Testis (tissue), 3 donors: ENCODE data around the gene ATOH8. TPM values are rescaled to one million over a fixed set of nuclear protein-coding genes. Genes with fewer than 3 reads are reported as not detected.
A peak's percentile ranks its signal among the peaks of the same experiment; 100 is the strongest.

Experiments
- DNase-seq: peaks from one replicate; pipeline ENCODE4 v3.0.0-alpha.2; 2019
- H3K27ac ChIP-seq, 2 donors: fragments of 200-600 bp; sonication (generic); one replicate each; pipeline ENCODE4 v1.5.1; 2019
- H3K27me3 ChIP-seq: fragments of 200-600 bp; sonication (generic); one replicate; pipeline ENCODE4 v1.5.1; 2019
- H3K36me3 ChIP-seq: fragments of 200-600 bp; sonication (generic); one replicate; pipeline ENCODE4 v1.5.1; 2017; ENCODE audit warnings: low read depth; ENCODE audit errors: missing control alignments
- H3K4me1 ChIP-seq: fragments of 200-600 bp; sonication (generic); one replicate; pipeline ENCODE4 v1.5.1; 2019
- H3K4me3 ChIP-seq, 2 donors: fragments of 200-600 bp; sonication (generic); one replicate each; pipeline ENCODE4 v1.5.1; 2017 to 2019
- H3K9me3 ChIP-seq: fragments of 200-600 bp; sonication (generic); one replicate; pipeline ENCODE4 v1.5.1; 2017
- POLR2A ChIP-seq: fragments of 450-650 bp; IDR thresholded peaks from one replicate; pipeline ENCODE4 v1.6.1; 2017; ENCODE audit warnings: antibody characterized with exemption, mild to moderate bottlenecking, moderate library complexity
- WGBS, 2 donors: methylation state at CpG; one replicate each; pipeline ENCODE4 v1.1.5; 2018; 5-methylcytosine and 5-hydroxymethylcytosine counted together
- intact Hi-C: fragments of 100-400 bp; cut with DNase I; formaldehyde crosslinking; loops from one replicate; pipeline ENCODE4 v1.15.1; 2023; ENCODE audit warnings: low total_unique reads
- polyA plus RNA-seq: library from polyadenylated mRNA; stranded (reverse); fragments of 350-450 nt; fragmentation: Illumina TruSeq; extraction: RNeasy Lipid Tissue Mini Kit (QIAGEN cat#74804); gene quantifications from one replicate; pipeline ENCODE4 v1.2.3, GENCODE V29; 2014; ENCODE audit warnings: low read depth, low replicate concordance; ENCODE audit not compliant: insufficient read depth
- total RNA-seq, 2 donors: library from RNA; depleted of rRNA; stranded (reverse); fragments of >200 nt; gene quantifications; one replicate each; pipeline ENCODE4 v1.2.3, GENCODE V29; 2016
- TF ChIP-seq, protein P1 (sequence below), 3 experiments: fragments of 450-650 bp in 2 of 3; fragments of 200-600 bp in 1 of 3; sonication (generic) in 1 of 3; IDR thresholded peaks; one replicate each; pipeline ENCODE4 v1.5.1; 2016 to 2019; ENCODE audit warnings: antibody characterized with exemption in 3 of 3, mild to moderate bottlenecking in 2 of 3, moderate library complexity in 1 of 3

The ATOH8 gene
- total and polyA plus RNA-seq, 3 donors from 2014 or later, result 13.5 to 16.8 (median 14.2) TPM

DNA sequence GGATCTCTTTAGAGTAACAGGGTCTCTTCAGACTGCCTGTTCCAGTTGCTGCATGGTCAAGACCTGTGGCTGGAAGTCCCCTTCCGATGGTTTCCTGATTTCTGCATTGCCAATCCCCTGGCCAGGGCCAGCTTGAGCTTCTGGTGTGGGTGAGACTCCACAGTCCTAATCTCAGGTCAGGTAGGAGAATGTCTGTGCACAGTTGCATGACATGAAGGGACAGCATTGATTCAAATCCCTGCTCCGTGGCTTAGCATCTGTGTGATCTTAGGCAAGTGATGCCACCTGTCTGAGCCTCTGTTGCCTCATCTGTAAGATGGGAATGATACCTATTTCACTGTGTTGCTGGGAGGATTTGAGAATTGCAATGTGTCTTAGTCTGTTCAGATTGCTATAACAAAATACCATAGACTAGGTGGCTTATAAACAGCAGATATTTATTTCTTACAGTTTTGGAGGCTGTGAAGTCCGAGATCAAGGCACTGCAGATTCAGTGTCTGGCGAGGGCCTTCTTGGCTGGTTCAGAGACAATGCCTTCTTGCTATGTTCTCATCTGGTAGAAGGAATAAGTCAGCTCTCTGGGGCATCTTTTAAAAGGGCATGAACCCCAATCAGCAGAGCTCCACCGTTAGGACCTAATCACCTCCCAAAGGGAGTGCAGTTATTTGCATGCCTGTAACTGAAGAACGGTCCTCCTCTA, 66.2 kb downstream of the ATOH8 start:
- TF ChIP-seq POLR2A, result no peak
- TF ChIP-seq, protein P1, sequence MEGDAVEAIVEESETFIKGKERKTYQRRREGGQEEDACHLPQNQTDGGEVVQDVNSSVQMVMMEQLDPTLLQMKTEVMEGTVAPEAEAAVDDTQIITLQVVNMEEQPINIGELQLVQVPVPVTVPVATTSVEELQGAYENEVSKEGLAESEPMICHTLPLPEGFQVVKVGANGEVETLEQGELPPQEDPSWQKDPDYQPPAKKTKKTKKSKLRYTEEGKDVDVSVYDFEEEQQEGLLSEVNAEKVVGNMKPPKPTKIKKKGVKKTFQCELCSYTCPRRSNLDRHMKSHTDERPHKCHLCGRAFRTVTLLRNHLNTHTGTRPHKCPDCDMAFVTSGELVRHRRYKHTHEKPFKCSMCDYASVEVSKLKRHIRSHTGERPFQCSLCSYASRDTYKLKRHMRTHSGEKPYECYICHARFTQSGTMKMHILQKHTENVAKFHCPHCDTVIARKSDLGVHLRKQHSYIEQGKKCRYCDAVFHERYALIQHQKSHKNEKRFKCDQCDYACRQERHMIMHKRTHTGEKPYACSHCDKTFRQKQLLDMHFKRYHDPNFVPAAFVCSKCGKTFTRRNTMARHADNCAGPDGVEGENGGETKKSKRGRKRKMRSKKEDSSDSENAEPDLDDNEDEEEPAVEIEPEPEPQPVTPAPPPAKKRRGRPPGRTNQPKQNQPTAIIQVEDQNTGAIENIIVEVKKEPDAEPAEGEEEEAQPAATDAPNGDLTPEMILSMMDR (IDR thresholded peaks at IDR 0.05), result no peak

DNA sequence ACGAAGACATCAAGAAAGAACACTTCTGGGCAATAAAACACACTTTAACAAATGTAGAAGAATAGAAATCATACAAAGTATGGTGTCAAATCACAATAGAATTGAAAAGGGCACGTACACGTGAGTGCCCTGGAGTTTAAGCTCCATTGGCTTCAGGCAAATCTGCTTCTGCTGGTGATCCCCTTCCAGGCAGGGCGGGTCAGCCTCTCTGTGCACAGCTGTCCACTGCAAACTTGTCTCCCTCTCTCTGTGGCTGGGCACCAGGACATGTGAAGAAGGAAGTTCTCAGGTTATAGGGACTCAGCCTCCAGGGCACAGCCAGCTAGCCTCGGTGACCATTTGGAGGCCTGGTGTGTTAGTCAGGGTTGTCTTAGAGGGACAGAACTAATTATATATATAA, 69.0 kb downstream of the ATOH8 start:
- Histone ChIP-seq H3K9me3 (no peaks in the 10 kb centered on the region), H3K36me3 (no peaks in the 10 kb centered on the region), H3K4me3 (no peak overlapping the region), H3K27me3 (no peaks in the 10 kb centered on the region), H3K4me1 (no peaks in the 10 kb centered on the region), H3K27ac (no peak overlapping the region)
- intact Hi-C loops, result no loop called here
- 85 to 88% methylated on average over 5 of the region's 5 CpGs for WGBS, 2 donors
- TF ChIP-seq, protein P1 (IDR thresholded peaks at IDR 0.05), result no peak
- no peak for TF ChIP-seq POLR2A
- no peak for DNase-seq

More for the DNA sequence above, 66.2 kb downstream of the ATOH8 start:
- Histone ChIP-seq H3K9me3 (no peaks in the 10 kb centered on the region), H3K36me3 (no peaks in the 10 kb centered on the region), H3K4me3 (no peak overlapping the region), H3K27ac (no peak overlapping the region), H3K4me1 (no peaks in the 10 kb centered on the region), H3K27me3 (no peaks in the 10 kb centered on the region)
- DNase-seq, result no peak
- intact Hi-C loops, result no loop called here
- WGBS, 2 donors, result 74 to 81% methylated on average over 6 of the region's 6 CpGs

DNA sequence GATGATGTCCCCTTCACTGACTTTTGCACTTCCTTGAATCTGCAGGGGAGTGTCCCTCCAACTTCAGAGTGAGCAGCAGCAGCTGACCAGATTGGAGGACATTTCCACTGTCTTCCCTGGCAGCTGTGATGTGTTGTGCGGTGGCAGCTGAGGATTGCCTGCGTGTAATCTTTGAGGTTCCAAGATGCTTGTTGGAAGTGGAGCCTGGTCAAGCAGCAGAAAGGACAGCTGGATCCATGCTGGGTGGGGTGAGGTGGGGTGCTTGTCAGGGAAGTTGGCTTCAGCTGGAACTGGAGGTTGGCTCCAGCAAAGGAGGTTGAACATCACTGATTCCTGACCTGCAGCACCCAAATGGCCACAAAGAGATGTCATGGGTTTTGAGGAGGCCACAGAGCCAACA, 70.2 kb downstream of the ATOH8 start:
- intact Hi-C loops, result no loop called here

DNA sequence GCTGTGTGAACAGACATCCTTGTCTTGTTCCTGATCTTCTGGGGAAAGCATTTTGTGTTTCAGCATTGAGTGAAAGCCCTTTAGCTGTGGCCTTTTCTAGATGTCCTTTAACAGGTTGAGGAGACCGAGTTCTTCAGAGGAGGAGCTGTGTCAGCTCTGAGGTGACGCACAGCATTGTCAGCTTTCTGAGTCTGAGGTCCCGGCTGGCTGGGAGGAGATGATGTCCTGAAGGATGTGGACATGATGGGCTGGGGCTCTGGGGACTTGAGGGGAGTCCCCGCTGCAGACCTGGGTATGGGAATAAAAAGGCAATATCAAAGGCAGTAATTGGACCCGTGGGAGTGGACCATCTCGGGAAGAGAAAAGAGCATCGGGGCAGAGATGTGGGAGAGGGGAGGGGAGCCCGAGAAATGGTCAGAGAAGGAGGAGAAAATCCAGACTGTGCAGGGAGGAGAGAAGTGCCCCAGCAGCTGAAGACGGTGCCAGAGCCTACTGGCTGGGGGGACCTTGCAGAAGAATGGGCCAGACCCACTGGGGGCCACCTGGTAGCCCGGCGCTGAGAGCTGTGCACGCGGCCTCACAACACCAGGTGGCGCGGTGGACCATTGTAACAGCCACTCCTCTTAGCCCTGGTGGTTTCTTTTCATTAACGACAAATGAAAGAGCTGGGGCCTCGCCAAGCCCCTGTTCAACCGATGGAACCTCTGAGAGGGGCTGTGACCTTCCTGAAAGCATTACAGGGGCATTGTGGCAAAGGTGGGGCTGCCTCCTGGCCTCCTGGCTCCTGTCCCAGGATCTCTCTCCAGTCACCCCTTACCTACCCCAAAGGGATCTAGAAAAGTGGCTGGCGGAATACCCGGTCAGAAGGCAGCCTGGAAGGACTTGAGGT, 73.4 kb downstream of the ATOH8 start:
- peak; percentile 82 for DNase-seq
- no peak overlapping the region for H3K27ac ChIP-seq
- no peak overlapping the region for H3K4me3 ChIP-seq

More for the DNA sequence above, 70.2 kb downstream of the ATOH8 start:
- Histone ChIP-seq H3K4me1 (no peaks in the 10 kb centered on the region), H3K4me3 (no peak overlapping the region), H3K9me3 (no peaks in the 10 kb centered on the region), H3K27ac (no peak overlapping the region), H3K27me3 (no peaks in the 10 kb centered on the region), H3K36me3 (no peaks in the 10 kb centered on the region)
- no peak for DNase-seq
- 59 to 75% methylated on average over 2 of the region's 2 CpGs for WGBS, 2 donors
- TF ChIP-seq, protein P1 (IDR thresholded peaks at IDR 0.05), result no peak

More for the DNA sequence above, 73.4 kb downstream of the ATOH8 start:
- Histone ChIP-seq H3K4me1 (no peaks in the 10 kb centered on the region), H3K9me3 (no peaks in the 10 kb centered on the region), H3K27me3 (no peaks in the 10 kb centered on the region), H3K36me3 (no peaks in the 10 kb centered on the region)
- WGBS, 2 donors, result 21 to 27% methylated on average over 20 of the region's 20 CpGs
- intact Hi-C loops, result loop anchor here (5.0 kb wide), 1 partner anchor 250 kb away; no protein-coding TSS in a partner anchor
- TF ChIP-seq POLR2A, result no peak
- TF ChIP-seq, protein P1 (IDR thresholded peaks at IDR 0.05), result peak; percentile 78 to 88 (median 82)
